GM06990 (cell line): ENCODE measurements around the gene YJEFN3.

Source experiments
- DNase-seq: peaks from one replicate; pipeline ENCODE4 v3.0.0-alpha.2; 2011; ENCODE audit not compliant: insufficient read length; ENCODE audit errors: extremely low read depth
- H3K27me3 ChIP-seq: replicated peaks from 2 replicates; pipeline ENCODE4 v1.6.0; 2011; ENCODE audit warnings: low read length; ENCODE audit not compliant: control insufficient read depth, insufficient read depth
- H3K36me3 ChIP-seq: 2 replicates; pipeline ENCODE4 v1.5.1; 2011; ENCODE audit warnings: low read length; ENCODE audit not compliant: control insufficient read depth, insufficient read depth
- H3K4me3 ChIP-seq: replicated peaks from 2 replicates; pipeline ENCODE4 v1.5.1; 2011; ENCODE audit warnings: low read depth, mild to moderate bottlenecking, control low read depth, low read length
- TF ChIP-seq, protein P1 (sequence below): IDR thresholded peaks from 2 replicates; pipeline ENCODE4 v1.5.1; 2011; ENCODE audit warnings: low read length, control low read depth, mild to moderate bottlenecking, inconsistent platforms; ENCODE audit not compliant: insufficient read depth, poor library complexity, severe bottlenecking

Gene YJEFN3

DNA sequence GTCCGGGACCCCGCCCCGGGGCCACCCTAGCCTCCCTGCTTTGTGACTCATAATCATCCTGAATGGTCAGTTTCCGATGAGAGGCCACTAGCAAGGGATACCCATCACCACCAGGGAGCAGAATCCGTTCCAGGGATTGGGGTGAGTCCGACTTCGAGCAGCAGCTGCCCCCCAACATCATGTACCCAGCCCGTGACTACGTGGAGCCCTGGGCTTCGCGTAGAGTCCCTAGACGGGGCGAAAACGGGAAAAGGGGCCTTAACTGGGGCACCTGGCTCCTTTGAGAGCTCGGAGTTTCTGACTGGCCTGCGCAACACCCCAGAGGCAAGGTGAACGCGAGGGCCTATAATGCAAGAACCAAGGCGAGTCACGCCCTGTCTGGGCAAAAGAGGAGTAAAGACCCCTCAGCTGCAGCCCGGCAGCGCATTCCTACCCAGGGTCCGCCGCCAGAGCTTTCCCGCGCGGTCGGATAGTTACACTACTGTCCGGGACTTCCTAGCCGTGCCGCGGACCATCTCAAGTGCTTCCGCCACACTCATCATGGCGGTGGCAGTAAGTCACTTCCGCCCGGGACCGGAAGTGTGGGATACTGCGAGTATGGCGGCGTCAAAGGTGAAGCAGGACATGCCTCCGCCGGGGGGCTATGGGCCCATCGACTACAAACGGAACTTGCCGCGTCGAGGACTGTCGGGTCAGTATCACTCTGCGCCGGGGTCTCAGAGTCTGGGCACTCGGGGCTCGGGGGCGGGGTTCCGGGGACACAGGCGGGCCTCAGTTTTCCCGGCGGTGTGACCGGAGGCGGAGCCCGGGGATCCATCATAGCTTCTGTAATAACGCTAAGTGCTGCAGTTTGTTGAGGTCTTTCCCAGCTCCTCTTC lies 12.8 kb upstream of the YJEFN3 start, which contains the start of gene NDUFA13:
Gene NDUFA13, plus strand, starts transcription at position 584 of the 878 bp plus-strand sequence. Its CDS starts 14 bp downstream, at position 598.
- peak within 1 kb of the TSS; percentile 92 for H3K4me3 ChIP-seq
- H3K36me3 ChIP-seq = peaks cover 9% of the 10 kb centered on the region
- TF ChIP-seq, protein P1, sequence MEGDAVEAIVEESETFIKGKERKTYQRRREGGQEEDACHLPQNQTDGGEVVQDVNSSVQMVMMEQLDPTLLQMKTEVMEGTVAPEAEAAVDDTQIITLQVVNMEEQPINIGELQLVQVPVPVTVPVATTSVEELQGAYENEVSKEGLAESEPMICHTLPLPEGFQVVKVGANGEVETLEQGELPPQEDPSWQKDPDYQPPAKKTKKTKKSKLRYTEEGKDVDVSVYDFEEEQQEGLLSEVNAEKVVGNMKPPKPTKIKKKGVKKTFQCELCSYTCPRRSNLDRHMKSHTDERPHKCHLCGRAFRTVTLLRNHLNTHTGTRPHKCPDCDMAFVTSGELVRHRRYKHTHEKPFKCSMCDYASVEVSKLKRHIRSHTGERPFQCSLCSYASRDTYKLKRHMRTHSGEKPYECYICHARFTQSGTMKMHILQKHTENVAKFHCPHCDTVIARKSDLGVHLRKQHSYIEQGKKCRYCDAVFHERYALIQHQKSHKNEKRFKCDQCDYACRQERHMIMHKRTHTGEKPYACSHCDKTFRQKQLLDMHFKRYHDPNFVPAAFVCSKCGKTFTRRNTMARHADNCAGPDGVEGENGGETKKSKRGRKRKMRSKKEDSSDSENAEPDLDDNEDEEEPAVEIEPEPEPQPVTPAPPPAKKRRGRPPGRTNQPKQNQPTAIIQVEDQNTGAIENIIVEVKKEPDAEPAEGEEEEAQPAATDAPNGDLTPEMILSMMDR = no peak
- no peaks in the 10 kb centered on the region for H3K27me3 ChIP-seq
- DNase-seq = peak; percentile 94

DNA sequence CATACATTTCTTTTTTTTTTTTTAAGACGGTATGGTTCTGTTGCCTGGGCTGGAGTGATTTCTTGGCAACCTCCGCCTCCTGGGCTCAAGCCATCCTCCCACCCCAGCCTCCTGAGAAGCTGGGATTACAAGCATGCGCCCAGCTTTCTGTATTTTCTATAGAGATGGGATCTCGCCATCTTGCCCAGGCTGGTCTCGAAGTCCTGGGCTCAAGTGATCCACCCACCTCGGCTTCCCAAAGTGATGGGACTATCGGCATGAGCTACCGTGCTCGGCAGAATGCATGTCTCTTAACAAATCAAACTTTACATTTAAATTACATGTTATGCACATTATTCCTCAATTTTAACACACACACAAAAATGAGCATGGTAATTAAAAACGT lies 11.5 kb upstream of the YJEFN3 start:
- peak overlapping the region; percentile 92 for H3K4me3 ChIP-seq
- no peak for DNase-seq
- TF ChIP-seq, protein P1 = no peak
- H3K27me3 ChIP-seq = no peaks in the 10 kb centered on the region
- H3K36me3 ChIP-seq = peaks cover 9% of the 10 kb centered on the region

DNA sequence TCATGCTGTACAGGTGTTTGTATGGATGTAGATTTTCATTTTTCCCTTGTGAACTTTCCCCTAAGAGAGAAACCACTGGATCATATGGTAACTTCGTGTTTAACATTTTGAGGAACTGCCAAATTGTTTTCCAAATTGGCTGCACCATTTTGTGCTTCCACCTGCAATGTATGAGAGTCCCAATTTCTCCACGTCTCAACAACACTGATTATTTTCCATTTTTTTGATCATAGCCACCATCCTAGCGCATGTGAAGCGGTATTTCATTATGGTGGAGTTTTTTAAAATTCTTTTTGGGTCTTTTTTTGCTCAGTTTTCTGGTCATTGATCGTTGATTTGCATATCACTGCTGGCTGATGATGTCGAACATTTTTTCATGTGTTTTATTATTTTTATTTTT lies 7.7 kb upstream of the YJEFN3 start:
- no peak for DNase-seq
- TF ChIP-seq, protein P1 = no peak
- Histone ChIP-seq H3K4me3 (no peak overlapping the region), H3K27me3 (no peaks in the 10 kb centered on the region), H3K36me3 (peaks cover 9% of the 10 kb centered on the region)

DNA sequence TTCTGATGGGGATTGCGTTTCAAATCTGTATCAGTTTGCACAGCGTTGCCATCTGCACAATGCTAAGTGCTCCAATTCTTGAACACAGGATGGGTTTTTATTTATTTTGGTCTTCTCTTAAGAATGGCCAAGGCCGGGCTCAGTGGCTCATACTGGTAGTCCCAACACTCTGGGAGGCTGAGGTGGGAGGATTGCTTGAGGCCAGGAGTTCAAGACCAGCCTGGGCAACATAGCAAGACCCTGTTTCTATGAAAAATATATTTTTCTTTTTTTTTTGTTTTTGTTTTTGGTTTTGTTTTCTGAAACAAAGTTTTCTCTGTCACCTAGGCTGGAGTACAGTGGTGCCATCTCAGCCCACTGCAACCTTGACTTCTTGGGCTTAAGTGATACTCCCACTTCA lies 5.5 kb upstream of the YJEFN3 start:
- TF ChIP-seq, protein P1 = no peak
- H3K36me3 ChIP-seq = peaks cover 17% of the 10 kb centered on the region
- H3K4me3 ChIP-seq = no peak overlapping the region
- no peaks in the 10 kb centered on the region for H3K27me3 ChIP-seq
- DNase-seq = no peak

DNA sequence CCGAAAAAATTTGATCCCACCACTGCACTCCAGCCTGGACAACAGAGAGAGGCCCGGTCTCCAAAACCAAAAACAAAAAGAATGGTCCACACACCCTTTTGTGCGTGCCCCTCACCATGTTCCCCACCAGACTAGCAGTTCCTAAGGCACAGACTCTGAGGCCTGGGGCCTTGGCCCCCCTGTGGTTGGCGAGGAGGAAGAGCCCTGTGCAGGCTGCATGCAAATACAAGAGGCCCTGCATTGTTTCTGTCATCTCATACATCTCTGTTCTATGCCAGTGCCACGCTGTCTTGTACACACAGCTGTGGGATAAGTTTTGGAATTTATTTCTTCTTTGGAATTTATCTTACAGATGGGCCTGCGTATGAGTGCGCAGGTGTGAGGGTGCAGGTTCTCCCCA lies 4.7 kb upstream of the YJEFN3 start:
- H3K27me3 ChIP-seq = no peaks in the 10 kb centered on the region
- no peak for DNase-seq
- peaks cover 19% of the 10 kb centered on the region for H3K36me3 ChIP-seq
- H3K4me3 ChIP-seq = no peak overlapping the region
- TF ChIP-seq, protein P1 = peak; percentile 8
